ENCODE results near the gene ALDH3B2.

DNA sequence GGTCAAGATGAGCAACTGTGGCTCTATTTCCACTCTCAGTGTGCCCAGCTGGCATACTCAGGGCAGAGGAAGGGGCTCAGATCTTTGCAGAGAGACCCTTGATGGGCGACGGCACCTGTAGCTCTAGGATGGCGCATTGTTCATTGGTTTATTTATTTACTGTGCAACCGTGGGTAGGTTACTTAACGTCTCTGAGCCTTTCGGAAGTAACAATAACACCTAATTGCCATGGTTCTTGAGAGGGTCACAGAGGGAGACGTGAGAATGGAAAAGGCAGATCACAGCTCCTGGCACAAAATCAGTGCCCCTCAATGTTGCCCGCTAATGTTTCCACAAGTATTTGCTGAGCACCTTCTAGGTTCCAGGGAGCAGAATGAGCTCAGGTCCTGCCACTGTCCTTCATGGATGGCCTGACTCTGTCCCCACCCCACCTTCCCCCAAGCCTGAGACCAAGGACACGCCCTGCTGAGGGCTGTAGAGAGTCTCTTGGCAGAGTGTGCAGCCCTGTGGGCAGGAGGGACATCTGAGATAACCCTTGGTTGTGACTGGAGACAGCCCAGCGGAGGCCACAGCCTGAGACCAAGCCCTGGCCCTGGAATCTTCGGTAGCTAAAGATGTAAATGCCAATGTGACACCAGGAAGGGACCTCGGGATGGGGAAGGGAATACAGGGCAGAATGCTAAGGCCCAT is 780 bp upstream of the ALDH3B2 start:
- no peak for TF ChIP-seq POLR2A (IDR thresholded peaks at IDR 0.05)
- TF ChIP-seq, protein P1, sequence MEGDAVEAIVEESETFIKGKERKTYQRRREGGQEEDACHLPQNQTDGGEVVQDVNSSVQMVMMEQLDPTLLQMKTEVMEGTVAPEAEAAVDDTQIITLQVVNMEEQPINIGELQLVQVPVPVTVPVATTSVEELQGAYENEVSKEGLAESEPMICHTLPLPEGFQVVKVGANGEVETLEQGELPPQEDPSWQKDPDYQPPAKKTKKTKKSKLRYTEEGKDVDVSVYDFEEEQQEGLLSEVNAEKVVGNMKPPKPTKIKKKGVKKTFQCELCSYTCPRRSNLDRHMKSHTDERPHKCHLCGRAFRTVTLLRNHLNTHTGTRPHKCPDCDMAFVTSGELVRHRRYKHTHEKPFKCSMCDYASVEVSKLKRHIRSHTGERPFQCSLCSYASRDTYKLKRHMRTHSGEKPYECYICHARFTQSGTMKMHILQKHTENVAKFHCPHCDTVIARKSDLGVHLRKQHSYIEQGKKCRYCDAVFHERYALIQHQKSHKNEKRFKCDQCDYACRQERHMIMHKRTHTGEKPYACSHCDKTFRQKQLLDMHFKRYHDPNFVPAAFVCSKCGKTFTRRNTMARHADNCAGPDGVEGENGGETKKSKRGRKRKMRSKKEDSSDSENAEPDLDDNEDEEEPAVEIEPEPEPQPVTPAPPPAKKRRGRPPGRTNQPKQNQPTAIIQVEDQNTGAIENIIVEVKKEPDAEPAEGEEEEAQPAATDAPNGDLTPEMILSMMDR (IDR thresholded peaks at IDR 0.05): no peak

Data from Peyer's patch (tissue), 4 donors.